Stimulated activated CD4-positive, alpha-beta T cell treated with anti-CD3 and anti-CD28 coated beads, TNF-alpha, amount 100 ng/mL, for 4 hours (primary cell): ENCODE measurements around the gene TRIAP1.
A peak's percentile ranks its signal among the peaks of the same experiment; 100 is the strongest.
"Not testable (repeated sequence)": the region's sequence is repeated elsewhere in the genome, so short reads cannot be mapped to it uniquely, and the experiment has no call there.

Experiments used
- DNase-seq, 3 experiments: peaks; one replicate each; pipeline ENCODE4 v3.0.0-alpha.2; 2020; ENCODE audit warnings: low read depth in 3 of 3

Gene TRIAP1

GRCh38 chr12:120445911-120446843, at the start of gene TRIAP1, which contains the start of gene GATC:
Gene TRIAP1, minus strand, starts transcription at chr12:120446384. Its CDS starts 12 bp downstream, at chr12:120446372.
Gene GATC, plus strand, starts transcription at chr12:120446444. Its CDS starts 37 bp downstream, at chr12:120446481.
- DNase-seq: peak; percentile 73 to 86 (median 76)

GRCh38 chr12:120495186-120495730, 49.1 kb upstream of the TRIAP1 start:
- DNase-seq: no peak

GRCh38 chr12:120490833-120491512, 44.8 kb upstream of the TRIAP1 start:
- DNase-seq: no peak

- no peak for DNase-seq
Observed at GRCh38 chr12:120490325-120490724, 44.1 kb upstream of the TRIAP1 start.

- no peak for DNase-seq
Observed at GRCh38 chr12:120489018-120489417, 42.8 kb upstream of the TRIAP1 start.

GRCh38 chr12:120488057-120488640, 42.0 kb upstream of the TRIAP1 start:
- DNase-seq: no peak

GRCh38 chr12:120487552-120487951, 41.4 kb upstream of the TRIAP1 start:
- DNase-seq: not testable (repeated sequence)

GRCh38 chr12:120485961-120486881, 40.0 kb upstream of the TRIAP1 start:
- no peak for DNase-seq

GRCh38 chr12:120483621-120484020, 37.4 kb upstream of the TRIAP1 start:
- no peak for DNase-seq

GRCh38 chr12:120481022-120481767, 35.0 kb upstream of the TRIAP1 start:
- DNase-seq: no peak

- DNase-seq: no peak
Observed at GRCh38 chr12:120480211-120480610, 34.0 kb upstream of the TRIAP1 start.

- no peak for DNase-seq
Observed at GRCh38 chr12:120479458-120479857, 33.3 kb upstream of the TRIAP1 start.

- no peak for DNase-seq
Observed at GRCh38 chr12:120475643-120476042, 29.5 kb upstream of the TRIAP1 start.

GRCh38 chr12:120474616-120474960, 28.4 kb upstream of the TRIAP1 start:
- DNase-seq: no peak

- no peak for DNase-seq
Observed at GRCh38 chr12:120473807-120474615, 27.8 kb upstream of the TRIAP1 start.

GRCh38 chr12:120472521-120472920, 26.3 kb upstream of the TRIAP1 start:
- DNase-seq: no peak

- no peak for DNase-seq
Observed at GRCh38 chr12:120470150-120470784, 24.1 kb upstream of the TRIAP1 start.

GRCh38 chr12:120469450-120470149, 23.4 kb upstream of the TRIAP1 start, which contains the start of gene SRSF9:
Gene SRSF9, minus strand, starts transcription at chr12:120469748. Its CDS starts 139 bp downstream, at chr12:120469609.
- peak; percentile 93 to 97 (median 96) for DNase-seq
